Stimulated activated CD4-positive, alpha-beta T cell treated with anti-CD3 and anti-CD28 coated beads, TNF-alpha, amount 100 ng/mL, for 1 hour (primary cell): ENCODE data around the gene KCTD17.

Experiments used
- DNase-seq, 3 donors: peaks; one replicate each; pipeline ENCODE4 v3.0.0-alpha.2; 2020; ENCODE audit warnings: low read depth in 3 of 3, low spot score in 1 of 3

KCTD17 gene

GRCh38 chr22:37043209-37043827, 8.2 kb upstream of the KCTD17 start:
- no peak for DNase-seq

GRCh38 chr22:37043828-37044538, 7.6 kb upstream of the KCTD17 start:
- no peak for DNase-seq

DNA sequence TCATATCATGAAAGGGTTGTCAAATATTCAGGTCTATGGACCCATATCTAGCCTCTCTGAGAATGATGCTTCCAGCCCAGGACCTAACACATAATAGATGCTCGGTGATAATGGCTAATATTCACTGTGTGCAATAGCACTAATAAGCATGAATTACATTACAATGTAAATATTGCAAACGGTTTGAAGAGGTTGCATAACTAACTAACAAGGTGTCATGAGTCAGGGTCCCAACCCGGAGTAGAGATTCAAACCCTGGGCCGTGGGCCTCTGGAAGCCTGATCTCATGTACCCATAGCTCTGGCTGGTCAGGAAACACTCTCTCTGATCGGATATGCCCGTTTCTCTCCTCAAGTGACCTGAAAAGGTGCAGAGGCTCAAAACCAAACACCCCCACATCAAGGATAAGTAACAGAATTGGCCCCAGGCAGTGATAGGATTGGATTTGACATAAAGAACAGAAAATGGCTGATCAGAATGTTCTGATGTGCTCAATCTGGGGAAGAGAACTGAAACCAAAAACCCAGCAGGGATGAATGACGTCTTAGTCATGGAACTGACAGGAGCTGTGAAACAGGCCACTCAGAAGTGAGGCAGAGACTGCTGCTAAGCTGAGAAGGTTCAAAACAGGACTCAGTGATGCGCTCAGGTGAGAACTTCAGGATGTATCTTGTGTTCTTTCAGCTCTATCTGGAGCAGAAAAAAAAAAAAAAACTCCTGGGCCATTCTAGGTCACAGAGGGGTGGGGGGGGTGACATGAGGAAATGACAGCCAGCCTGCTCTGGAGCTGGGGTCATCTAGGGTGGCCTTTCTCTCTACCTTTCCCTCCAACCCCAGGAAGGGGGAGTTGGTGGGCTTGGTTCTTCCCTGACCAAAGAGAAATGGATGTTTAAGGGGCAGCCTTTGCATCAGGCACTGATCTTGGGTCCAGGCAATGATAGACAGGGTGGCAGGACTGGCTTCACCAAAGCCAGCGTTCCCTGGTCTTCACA, 6.6 kb upstream of the KCTD17 start:
- DNase-seq, result no peak

- DNase-seq, result no peak
Measured at GRCh38 chr22:37045958-37046357, 5.6 kb upstream of the KCTD17 start.

DNA sequence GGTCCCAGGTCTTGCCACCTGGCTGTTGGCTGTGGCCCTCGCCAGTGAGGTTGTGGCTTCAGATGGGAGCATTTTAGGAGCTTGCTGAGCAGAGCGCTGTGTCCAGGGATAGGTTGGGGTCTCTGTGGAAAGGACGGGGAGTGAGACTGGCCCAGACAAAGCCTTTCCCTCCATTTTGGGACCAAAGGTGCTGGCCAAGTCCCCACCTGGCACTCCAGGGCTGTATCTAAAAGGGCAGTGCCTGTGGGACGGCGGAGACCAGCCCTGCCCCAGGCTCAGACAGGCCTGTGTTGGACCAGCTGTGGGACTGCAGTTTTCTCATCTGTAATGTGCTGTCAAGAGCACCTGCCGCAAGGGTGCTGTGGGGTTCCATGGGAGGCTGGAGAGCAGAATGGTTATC, 5.0 kb upstream of the KCTD17 start:
- no peak for DNase-seq

DNA sequence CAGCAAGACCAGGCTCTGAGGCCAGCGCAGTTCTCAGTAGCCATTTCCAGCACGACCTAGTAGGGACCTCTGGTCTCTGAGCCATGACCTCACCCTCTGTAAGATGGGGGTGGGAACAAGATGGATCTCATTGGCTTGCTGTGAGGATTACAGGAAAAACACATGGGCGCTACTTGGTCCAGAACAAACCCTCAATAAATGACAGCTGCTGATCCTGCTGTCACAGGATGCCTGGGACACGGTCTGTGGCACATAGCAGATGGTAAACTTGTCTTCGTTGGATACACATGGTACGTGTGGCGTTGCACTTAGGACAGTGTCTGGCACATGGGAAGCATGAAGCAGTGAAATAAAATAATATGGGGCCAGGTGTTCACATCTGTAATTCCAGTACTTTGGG, 4.5 kb upstream of the KCTD17 start:
- no peak for DNase-seq

DNA sequence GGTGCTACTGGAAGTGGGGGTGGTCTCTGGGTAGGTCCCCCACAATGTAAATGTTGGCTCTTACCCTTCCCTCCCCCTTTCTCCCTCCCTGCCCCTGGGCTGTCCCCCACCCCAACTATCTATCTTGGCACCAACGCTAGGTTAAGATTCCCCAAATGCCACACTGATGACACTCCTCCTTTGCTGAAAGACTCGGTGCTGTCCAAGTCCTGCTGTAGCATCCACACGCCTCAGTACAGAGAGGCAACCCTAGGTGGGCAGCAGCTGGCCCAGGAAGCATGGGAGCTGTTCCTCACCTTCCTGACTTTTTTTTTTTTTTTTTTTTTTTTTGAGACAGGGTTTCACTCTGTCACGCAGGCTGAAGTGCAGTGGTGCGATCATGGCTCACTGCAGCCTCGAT, 3.4 kb upstream of the KCTD17 start:
- DNase-seq, result no peak

GRCh38 chr22:37049224-37049623, 2.3 kb upstream of the KCTD17 start:
- DNase-seq, result no peak

- DNase-seq, result no peak
Measured at GRCh38 chr22:37050913-37051312, 629 bp upstream of the KCTD17 start.

DNA sequence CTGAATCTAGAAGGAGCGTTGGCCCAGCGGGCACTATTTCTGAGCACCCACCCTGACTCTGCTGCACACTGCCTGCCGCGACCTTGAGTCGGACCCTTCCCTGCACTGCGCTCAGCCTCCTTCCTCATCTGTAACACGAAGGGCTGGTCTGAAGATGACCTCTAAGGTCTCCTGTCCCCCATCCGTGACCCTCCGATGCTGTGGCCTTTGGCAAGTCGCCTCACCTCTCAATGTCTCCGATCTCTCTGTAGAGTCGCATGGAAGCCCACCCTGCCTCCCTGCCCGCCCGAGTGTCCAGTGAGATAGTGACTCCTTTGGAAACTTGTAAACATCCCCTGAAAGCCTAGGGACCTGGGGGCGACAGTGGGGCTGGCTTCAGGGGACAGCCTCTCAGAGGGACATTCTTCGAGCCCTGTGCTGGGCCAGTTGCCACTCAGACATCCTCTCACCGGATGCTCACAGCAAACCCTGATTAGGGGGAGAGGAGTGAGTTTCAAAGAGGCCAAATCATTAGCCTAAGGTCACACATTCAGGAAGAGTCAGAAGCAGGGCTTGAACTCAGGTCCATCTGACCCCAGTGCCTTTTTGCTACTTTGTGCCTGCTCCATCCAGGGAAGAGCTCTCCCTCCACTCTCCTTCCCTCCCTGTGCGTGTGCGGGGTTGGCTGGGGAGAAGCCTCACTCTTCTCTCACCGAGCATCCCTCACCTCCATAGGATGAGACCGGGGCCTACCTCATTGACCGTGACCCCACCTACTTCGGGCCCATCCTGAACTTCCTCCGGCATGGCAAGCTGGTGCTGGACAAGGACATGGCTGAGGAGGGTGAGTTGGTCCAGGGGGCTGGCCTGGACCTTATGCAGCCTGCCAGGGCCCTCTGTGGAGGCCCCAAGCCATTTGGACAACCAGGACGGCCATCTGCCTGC, 1.1 kb downstream of the KCTD17 start:
- DNase-seq, result no peak

DNA sequence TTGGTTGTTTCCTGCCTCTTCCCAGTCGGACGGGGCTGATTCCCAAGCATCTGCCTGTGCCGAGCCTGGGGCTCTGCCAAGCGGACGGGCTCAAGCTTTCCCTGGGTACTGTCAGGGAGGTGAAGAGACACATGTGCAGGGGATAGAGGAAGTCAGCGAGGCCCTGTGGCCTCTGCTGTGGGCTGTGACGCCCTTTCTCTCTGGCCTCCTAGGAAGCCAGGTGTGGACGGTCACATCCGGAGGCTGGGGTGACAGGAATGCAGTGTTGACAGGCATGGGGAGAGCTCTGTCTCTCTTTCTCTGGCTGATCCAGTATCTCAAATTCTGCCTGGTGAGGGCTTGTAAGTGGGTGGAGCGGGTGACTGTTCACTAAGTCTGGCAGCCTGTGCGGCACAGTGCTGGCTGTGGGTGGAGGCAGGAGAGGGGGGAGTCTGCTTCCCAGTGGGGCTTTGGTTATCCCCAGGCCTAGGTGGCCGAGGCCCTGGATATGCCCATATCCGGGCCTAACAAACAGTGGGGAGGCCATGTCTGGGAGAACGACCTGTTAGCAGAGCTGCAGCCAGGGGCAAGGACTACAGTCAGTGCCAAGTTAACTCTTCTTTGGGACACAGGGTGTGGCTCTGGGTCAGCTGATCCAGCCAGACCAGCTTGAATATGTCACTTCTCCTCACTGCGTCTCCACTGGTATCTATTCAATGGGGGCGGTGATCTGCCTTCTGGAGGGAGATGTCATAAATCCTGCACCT, 1.9 kb downstream of the KCTD17 start:
- no peak for DNase-seq

GRCh38 chr22:37054056-37054395, 2.5 kb downstream of the KCTD17 start:
- DNase-seq, result no peak

DNA sequence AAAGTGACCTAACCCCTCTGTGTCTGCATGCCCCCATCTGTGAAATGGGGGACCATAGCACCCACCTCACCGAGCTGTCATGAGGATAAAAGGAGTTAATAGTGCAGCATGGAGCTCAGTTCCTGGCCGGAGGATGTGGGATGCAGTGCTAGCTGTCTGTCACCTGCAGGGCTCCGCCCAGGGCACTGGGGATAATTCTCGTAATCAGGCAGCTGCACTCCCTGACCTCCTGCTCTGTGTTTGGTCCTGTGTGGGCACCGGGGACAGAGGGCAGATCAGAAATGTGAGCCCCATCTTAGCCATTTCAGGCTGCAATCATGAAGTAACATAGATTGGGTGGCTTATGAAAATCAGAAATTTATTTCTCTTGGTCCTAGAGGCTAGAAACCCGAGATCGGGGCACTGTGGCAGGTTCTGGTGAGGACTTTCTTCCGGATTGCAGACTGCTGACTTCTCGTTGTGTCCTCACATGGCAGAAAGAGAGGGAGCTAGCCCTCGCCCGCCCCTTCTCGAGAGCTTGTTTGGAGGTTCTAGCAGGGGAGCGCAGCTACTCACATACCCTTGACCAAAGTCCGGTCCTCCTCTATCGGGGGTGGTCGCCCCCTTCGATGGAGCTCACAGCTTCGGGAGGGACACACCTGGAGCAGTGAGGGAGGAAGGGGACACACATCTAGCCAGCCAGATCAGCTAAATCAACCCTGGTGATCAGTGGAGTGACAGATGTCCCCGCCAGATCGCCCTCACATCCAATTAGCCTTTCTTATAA, 3.2 kb downstream of the KCTD17 start:
- no peak for DNase-seq

DNA sequence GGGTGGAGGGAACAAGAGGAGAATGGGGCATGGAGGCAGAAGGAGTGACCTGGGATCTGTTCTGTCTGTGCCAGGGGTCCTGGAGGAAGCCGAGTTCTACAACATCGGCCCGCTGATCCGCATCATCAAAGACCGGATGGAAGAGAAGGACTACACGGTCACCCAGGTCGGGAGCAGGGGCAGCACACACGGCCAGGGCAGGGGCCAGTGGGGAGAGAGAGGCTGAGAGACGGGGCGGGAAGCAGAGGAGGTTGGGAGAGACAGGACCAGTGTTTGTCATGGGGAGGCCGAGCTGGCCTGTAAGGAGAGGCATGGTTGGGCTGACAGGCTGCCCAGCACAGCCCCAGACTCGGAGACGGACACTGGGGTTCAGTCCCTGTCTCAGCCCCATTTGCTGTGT, 4.7 kb downstream of the KCTD17 start:
- DNase-seq, result no peak

DNA sequence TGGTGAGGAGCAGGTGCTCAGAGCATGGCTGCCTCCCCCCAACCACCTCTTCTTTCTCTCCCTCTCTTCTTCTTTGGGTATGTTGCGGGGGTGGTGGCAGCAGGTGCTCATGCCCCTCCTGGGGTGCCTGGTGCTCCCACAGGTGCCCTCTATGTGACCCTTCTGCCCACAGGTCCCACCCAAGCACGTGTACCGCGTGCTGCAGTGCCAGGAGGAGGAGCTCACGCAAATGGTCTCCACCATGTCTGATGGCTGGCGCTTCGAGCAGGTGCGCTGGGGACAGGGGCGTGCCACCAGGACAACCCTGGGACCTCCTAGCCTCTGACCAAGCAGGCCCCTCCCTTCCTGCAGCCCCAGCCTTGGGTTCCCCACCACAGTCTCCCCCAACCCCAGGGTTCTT, 5.7 kb downstream of the KCTD17 start:
- DNase-seq, result no peak

GRCh38 chr22:37057796-37058510, 6.4 kb downstream of the KCTD17 start:
- no peak for DNase-seq

DNA sequence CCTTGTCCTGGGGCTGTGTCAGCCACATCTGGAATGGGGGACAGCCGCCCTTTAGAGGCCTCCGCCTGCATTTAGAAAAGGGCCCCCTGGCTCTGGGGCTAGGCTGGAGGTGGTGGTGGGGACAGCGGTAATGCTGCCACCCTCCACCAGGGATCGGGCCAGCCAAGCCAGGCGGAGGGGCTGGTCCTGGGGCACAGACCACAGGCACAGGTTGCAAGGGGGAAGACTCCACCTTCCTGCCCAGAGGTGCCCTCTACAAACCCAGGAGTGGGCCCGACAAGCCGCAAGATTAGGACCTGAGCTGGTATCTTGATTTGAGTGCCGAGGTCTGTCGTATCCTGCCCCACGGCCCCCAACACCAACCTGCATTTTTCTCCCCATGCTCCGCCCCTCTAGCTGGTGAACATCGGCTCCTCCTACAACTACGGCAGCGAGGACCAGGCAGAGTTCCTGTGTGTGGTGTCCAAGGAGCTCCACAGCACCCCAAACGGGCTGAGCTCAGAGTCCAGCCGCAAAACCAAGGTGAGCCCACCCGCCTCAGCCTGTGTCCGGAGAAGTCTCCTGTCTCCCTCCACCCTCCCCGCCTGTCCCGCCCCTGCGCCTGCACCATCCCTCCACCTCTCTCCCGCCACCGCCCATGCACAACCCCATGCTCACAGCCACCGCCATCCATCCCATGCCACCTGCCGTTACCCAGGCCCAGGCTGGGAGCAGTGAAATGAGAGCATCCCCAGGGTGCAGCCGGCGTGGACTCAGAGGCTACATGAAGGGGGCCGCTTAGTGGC, 7.6 kb downstream of the KCTD17 start:
- no peak for DNase-seq

DNA sequence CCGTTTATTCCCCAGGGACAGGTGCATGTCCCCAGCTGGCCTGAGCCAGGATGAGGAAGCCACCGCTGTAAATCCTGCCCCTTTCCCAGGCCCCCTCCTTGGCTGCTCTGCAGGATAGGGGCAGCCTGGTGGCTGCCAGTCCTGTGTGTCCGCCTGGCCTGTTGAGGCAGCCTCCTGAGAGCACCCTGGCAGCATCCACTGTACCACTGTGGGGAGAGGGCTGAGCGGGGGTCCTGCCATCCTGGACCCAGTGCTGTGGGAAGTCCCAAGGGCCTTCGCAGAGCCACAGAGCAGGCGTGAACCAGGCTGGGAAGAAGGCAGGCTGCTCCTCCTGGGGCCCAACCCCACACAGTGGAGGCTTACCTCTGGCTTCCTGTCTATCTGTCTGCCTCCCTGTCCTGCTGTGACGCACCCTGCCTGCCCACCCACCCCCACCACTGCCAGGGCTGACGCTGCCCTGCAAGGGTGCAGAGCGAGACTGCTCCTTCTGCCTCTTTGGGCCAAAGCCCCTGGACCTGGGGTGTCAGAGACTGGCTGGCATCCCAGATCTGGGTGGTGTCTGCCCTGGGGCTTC, 8.4 kb downstream of the KCTD17 start:
- DNase-seq, result no peak
